Measurements from ENCODE around the gene AKAP10.
"Not testable (repeated sequence)": the region's sequence is repeated elsewhere in the genome, so short reads cannot be mapped to it uniquely, and the experiment has no call there.

The AKAP10 gene

DNA sequence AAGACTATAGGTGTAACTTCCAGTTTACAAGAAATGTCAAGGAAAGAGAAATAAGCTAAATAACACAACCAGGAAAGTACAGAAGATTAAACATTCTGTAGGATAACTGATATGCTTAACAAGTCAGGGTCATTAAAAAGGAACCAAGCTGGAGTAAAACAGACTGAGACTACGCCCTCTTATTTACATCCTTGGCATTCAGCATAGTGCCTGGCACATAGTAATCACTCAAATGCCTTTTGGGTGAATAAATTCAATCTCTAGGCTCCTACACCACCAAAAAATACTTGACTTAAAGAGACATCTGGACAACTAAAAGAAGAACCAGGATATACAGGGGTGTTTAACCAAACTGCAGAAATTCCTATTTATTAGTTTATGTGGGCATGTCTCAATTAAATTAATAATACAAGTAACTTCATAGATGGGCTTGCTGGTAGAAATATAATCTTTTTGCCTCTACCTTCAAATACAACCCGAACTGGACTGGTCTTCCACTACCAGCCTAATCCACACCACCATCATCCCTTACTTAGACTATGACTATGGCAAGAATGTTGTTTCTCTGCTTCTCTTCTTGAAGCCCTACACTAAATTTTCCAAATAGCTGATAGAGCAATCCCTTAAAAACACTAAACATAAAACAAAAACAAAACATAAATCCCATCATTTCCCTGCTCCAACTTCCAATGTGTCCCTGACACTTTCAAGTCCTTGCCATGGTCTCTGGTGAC, 62.2 kb downstream of the AKAP10 start:
- DNase-seq = no peak

- no peak for DNase-seq
Observed at GRCh38 chr17:19911033-19911432, 66.6 kb downstream of the AKAP10 start.

DNA sequence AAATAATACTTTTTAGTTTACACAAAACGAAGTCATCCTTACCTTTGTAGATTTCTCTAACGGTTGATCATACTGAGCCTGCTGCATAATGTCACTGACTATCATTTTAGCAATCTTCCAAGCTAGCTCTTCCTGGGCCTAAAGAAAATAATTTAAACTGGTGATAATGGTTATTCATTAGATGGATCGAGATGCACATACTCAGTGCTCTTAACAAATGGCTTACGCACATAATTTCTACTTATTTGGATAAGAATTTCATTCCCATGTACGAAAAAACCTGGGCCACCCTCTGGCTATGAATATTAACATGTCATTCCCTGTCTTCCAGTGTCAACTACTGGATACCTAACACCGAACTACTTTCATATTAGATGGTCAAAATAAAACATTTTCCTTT, 68.5 kb downstream of the AKAP10 start:
- DNase-seq = no peak

DNA sequence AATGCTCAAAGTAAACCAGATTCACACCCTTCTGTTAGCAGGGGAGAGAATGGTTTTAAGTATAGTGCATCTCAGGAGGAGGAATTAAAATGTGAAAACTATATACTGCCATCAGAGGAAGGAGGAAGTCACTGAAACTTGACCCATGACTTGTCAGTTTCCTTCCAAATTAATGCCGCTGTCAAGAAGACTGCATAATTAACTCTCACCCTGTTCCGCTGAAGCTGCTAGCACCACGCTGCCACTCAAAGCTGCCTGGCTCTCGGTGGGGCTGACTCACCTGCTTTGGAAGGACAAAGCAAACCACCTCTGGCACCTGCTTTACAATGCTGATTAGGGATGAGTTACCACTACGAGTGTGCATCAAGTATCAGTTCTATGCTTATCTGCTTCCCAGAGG, 72.1 kb downstream of the AKAP10 start:
- DNase-seq = no peak

GRCh38 chr17:19904924-19905323, 72.7 kb downstream of the AKAP10 start:
- DNase-seq = no peak

- DNase-seq = no peak
Observed at GRCh38 chr17:19904412-19904811, 73.2 kb downstream of the AKAP10 start.

GRCh38 chr17:19900809-19901208, 76.8 kb downstream of the AKAP10 start:
- no peak for DNase-seq

DNA sequence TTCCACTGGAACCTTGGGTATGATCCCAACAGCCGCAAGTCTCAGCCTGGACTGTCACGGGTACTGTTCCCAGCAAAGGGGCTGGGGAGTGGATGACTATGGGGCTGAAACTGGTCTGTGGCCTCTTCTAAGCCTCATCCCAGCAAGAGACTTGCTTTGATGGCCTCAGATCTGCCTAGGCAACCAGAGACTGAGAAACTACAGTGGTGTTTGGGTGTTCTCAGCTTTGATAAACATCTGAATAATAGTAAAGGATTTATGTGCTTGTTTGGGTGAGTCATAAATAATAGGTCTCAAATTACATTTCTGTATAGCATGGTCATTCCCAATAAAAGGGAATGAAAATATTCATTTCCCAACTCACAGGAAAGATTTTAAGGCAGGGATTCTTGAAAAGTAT, 79.7 kb downstream of the AKAP10 start:
- DNase-seq = no peak

GRCh38 chr17:19897090-19897837, 80.4 kb downstream of the AKAP10 start:
- DNase-seq = no peak

GRCh38 chr17:19896679-19897078, 80.9 kb downstream of the AKAP10 start:
- no peak for DNase-seq

DNA sequence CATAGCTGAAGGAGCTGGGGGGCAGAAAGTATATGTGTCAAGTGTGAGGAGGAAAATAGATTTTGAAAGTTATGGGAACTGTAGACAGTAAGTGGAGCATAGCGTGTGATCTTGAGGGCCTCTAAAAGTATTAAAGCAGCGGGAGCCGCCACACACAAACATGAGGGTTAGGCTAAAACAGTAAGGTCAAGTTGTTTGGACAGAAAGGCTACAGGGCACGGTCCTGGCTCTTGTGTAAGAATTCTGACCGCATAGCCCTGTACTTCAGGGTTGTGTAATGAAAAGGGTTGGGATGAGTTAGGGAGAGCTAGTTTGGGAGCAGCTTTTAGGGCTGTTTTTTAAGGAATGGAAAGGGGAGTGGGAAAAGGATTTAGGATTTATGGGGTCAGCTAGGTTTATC, 87.1 kb downstream of the AKAP10 start:
- not testable (repeated sequence) for DNase-seq

DNA sequence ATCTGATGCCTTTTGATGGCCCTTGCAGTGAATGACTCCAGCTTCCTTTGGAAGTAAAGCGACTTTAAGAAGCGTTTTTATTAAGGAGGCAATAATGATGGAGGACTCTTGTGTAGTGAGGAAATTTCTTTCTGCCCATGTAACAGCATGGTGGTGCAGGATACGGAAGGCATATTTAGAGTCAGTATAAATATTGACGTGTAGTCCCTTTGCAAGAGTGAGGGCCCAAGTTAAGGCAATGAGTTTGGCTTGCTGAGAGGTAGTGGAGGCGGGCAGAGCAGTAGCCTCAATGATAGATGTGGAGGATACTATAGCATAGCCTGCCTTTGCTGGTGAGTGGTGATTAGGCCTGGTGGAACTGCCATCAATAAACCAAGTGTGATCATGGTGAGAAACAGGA, 87.6 kb downstream of the AKAP10 start:
- DNase-seq = not testable (repeated sequence)

DNA sequence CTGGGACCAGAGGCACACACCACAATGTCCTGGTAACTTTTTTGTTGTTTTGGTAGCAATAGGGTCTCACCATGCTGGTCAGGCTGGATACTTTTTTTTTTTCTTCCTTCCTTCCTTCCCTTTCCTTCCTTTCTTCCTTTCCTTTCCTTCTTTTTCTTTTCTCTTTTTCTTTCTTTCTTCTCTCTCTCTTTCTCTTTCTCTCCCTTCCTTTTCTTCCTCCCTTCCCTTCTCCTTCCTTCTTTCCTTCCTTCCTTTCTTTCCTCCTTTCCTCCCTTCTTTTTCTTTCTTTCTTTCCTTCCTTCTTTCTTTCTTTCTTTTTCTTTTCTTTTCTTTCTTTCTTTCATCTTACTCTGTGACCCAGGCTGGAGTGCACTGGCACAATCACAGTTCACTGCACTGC, 91.5 kb downstream of the AKAP10 start:
- no peak for DNase-seq

GRCh38 chr17:19883537-19884215, 94.0 kb downstream of the AKAP10 start:
- DNase-seq = no peak

DNA sequence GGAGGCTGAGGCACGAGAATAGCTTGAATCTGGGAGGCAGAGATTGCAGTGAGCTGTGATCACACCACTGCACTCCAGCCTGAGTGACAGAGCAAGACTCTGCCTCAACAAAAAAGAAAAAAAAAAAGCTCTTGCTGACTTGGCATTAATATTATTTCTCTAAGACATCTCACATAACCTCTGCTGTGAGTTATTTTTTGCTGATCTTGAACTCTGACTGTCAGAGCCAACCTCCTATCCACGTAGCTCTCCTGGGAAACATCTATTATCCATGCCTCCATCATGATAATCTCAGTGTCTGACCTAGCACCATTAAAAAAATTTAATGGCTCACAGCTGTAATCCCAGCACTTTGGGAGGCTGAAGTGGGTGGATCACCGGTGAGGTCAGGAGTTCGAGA, 97.2 kb downstream of the AKAP10 start:
- no peak for DNase-seq

DNA sequence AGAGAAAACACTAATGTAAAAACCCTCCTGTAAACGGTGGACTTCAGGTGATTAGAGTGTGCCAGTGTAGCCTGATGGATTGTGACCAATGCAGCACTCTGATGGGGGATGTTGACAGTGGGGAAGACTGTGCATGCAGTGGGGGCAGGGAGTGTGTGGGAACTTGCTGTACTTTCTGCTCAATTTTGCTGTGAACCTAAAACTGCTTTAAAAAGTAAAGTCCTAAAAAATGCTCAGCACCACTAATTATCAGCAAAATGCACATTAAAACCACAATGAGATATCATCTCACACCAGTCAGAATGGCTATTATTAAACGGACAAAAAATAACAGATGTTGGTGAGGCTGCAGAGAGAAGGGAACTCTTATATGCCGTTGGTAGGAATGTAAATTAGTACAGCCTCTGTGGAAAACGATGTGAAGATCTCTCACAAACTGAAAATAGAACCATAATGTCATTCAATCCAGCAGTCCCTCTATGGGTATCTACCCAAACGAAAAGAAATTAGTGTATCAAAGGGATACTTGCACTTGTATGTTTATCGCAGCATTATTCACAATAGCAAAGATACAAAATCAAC, 100.2 kb downstream of the AKAP10 start:
- DNase-seq = no peak

DNA sequence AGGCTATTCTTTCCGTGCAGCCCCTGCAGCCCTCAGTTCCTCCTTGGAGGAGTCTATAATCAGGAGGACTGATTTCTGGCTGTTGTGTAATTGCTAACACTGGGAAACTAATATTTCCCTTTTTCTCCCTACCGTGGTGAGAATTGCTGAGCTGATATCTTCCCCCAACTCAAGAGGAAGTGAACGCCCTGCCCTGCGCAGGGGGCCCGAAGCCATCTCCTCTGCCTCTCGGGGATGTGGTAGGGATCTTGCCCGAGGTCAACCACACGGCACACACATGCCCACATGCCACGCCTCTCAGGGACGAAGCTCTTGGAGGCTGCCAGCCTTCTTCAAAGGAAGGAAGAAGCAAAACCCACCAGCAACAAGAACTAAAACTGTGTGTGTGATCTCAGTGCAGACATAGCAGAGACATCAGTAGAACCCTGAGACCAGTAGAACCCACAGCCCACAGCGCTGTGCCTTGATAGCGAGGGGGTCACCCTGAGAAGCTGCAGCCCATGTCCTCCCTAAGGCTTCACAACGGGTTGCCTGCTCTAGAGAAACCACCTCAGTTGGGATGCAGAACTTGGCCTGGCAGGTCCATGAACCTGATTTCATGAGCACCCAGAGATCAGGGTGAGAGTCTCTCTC, 101.0 kb downstream of the AKAP10 start:
- DNase-seq = peak in 1 of 2 experiments; percentile 49

- no peak for DNase-seq
Observed at GRCh38 chr17:19874256-19874655, 103.4 kb downstream of the AKAP10 start.

DNA sequence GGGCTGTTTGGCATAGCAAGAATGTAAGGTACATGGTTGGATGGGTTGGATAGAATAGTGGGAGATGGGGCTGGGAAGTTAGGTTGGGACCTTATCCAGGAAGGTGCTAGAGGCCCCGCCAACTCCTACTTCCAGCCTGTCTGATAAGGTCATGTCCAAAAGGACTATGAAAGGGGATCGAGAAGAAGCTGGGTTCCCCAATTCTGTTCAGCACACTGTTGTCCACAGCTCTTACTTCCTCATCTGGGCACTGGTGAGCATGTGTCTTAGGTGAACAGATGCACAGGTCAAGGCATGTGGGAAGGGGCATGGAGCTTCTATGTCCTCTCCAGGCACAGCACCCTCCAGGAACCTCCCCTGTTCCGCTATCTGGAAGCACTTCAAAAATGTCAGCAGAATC, 104.3 kb downstream of the AKAP10 start:
- DNase-seq = no peak

DNA sequence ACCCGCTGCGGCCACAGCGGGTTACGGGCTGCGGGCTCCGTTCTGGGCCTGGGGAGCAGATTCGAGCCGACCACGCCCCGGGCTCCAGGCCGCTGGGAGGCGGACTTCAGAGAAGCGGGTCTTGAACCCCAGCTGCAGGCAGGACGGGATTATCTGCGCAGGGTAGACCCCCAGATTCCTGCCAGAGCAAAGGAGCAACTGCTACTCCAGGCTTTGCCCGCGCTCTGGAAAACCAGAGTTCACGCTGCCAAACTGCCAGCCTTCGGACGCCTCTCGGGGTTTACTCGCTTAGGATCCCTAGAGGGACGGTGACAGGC, 109.6 kb downstream of the AKAP10 start:
- DNase-seq = no peak

DNA sequence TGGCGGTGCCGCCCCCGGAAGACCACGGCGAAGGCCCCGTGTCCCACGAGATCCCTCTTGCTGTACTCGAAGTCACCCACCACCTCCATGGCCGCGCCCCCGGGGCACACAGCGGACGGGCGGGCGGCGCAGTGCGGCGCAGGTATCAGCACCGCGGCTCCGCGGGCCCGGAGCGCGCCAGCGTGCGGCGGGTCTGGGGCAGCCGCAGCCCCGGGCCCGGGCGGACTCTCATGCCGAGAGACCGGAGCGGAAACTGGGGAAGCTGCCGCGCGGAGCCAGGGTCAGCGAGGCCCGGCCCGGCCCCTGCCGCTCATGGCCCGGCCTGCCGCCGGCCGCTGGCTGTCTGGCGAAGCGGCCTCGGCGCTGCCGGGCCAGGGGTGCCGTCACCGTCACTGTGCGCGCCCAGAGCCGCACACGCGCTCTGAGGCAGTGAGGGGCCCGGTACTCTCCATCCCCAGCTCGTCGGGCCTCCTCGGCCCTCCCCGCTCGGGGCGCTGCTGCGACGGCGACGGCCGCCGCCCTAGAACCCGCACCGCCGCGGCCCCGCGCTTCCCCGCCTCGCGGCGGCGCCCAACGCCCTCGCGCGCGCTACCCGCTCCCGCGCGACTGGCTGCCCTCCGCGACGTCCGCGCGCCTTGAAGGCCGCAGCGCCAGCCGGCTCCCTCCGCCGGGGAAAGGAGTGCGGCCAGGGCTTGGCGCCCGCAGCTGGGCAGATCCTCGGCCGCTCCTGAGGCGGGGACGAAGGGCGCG, 110.1 kb downstream of the AKAP10 start, which contains the start of gene ULK2:
TSS of gene ULK2 (minus strand) at position 608 of the 750 bp plus-strand sequence. CDS start at position 89, 519 bp downstream.
- DNase-seq = peak; percentile 68 to 74

DNA sequence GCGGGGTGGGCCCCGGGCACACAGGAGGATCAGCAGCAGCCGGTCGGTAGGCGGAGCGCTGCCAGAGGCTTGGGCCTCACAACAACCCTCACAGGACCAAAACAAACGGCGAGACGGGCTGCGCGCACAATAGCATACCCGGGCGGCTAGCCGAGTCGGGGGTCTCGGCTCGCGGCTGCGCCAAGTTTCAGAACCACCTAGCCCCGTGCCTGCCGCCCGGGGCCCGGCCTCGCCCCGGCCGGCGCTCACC, 110.6 kb downstream of the AKAP10 start:
- peak; percentile 61 to 72 for DNase-seq

GRCh38 chr17:19865021-19865420, 112.6 kb downstream of the AKAP10 start:
- no peak for DNase-seq
